KBM-7 (cell line): ENCODE data around the gene PANK1.

ENCODE experiments used
- DNase-seq: peaks from one replicate; pipeline ENCODE4 v3.0.0-alpha.2; 2015
- in situ Hi-C: fragments of 300-500 bp; cut with MboI; formaldehyde crosslinking; loops from 2 replicates; pipeline ENCODE4 v1.14.3; 2020; ENCODE audit warnings: low sequenced_read_pairs, low pct_unique_long_range_greater_than_20kb, mixed read lengths

PANK1 gene

GRCh38 chr10:89655722-89656121 lies 10.7 kb upstream of the PANK1 start:
- in situ Hi-C loops = no loop called here

GRCh38 chr10:89653410-89653869 lies 8.4 kb upstream of the PANK1 start:
- no peak for DNase-seq
- in situ Hi-C loops = no loop called here

More at GRCh38 chr10:89655722-89656121, 10.7 kb upstream of the PANK1 start:
- no peak for DNase-seq

GRCh38 chr10:89652806-89653370 lies 7.8 kb upstream of the PANK1 start:
- in situ Hi-C loops = no loop called here
- no peak for DNase-seq

GRCh38 chr10:89651916-89652573 lies 7.0 kb upstream of the PANK1 start:
- in situ Hi-C loops = no loop called here
- no peak for DNase-seq

- no peak for DNase-seq
- in situ Hi-C loops = no loop called here
Observed at GRCh38 chr10:89651205-89651915, 6.3 kb upstream of the PANK1 start.

- in situ Hi-C loops = no loop called here
- no peak for DNase-seq
Observed at GRCh38 chr10:89649051-89649450, 4.0 kb upstream of the PANK1 start.

- in situ Hi-C loops = no loop called here
- no peak for DNase-seq
Observed at GRCh38 chr10:89648074-89648473, 3.0 kb upstream of the PANK1 start.

GRCh38 chr10:89646889-89647657 lies 2.0 kb upstream of the PANK1 start:
- DNase-seq = peak; percentile 70
- in situ Hi-C loops = no loop called here

GRCh38 chr10:89645742-89646172 lies 715 bp upstream of the PANK1 start:
- in situ Hi-C loops = no loop called here
- no peak for DNase-seq

GRCh38 chr10:89644691-89644966 lies 413 bp downstream of the PANK1 start:
- in situ Hi-C loops = no loop called here

GRCh38 chr10:89643812-89644690 lies 991 bp downstream of the PANK1 start:
- DNase-seq = peak; percentile 99
- in situ Hi-C loops = no loop called here

More at GRCh38 chr10:89644691-89644966, 413 bp downstream of the PANK1 start:
- peak; percentile 75 for DNase-seq

GRCh38 chr10:89643431-89643811 lies 1.6 kb downstream of the PANK1 start:
- no peak for DNase-seq
- in situ Hi-C loops = no loop called here

- no peak for DNase-seq
- in situ Hi-C loops = no loop called here
Observed at GRCh38 chr10:89642193-89642592, 2.8 kb downstream of the PANK1 start.

GRCh38 chr10:89640241-89640640 lies 4.8 kb downstream of the PANK1 start:
- no peak for DNase-seq
- in situ Hi-C loops = no loop called here

GRCh38 chr10:89639326-89639725 lies 5.7 kb downstream of the PANK1 start:
- DNase-seq = no peak
- in situ Hi-C loops = no loop called here

- no peak for DNase-seq
- in situ Hi-C loops = no loop called here
Observed at GRCh38 chr10:89637113-89637512, 7.9 kb downstream of the PANK1 start.

GRCh38 chr10:89634637-89635036 lies 10.4 kb downstream of the PANK1 start:
- in situ Hi-C loops = no loop called here
- DNase-seq = no peak

- no peak for DNase-seq
- in situ Hi-C loops = no loop called here
Observed at GRCh38 chr10:89633484-89633883, 11.6 kb downstream of the PANK1 start.

- in situ Hi-C loops = no loop called here
Observed at GRCh38 chr10:89632824-89633223, 12.2 kb downstream of the PANK1 start.

More at GRCh38 chr10:89632824-89633223, 12.2 kb downstream of the PANK1 start:
- no peak for DNase-seq
